Stimulated activated CD4-positive, alpha-beta T cell treated with anti-CD3 and anti-CD28 coated beads, Interleukin-4, amount 100 ng/mL, for 48 hours (primary cell): ENCODE measurements around the gene MSRB1.
"Not testable (repeated sequence)": the region's sequence is repeated elsewhere in the genome, so short reads cannot be mapped to it uniquely, and the experiment has no call there.

ENCODE experiments used
- DNase-seq, 2 donors: peaks; one replicate each; pipeline ENCODE4 v3.0.0-alpha.2; 2020; ENCODE audit warnings: low read depth in 2 of 2

MSRB1 gene

GRCh38 chr16:1938910-1939309 lies 4.1 kb downstream of the MSRB1 start:
- no peak for DNase-seq

- DNase-seq = no peak
Observed at GRCh38 chr16:1938316-1938715, 4.7 kb downstream of the MSRB1 start.

GRCh38 chr16:1936945-1937479 lies 6.0 kb downstream of the MSRB1 start:
- no peak for DNase-seq

GRCh38 chr16:1933097-1933661 lies 9.8 kb downstream of the MSRB1 start:
- no peak for DNase-seq

- no peak for DNase-seq
Observed at GRCh38 chr16:1932050-1933028, 10.7 kb downstream of the MSRB1 start.

GRCh38 chr16:1930338-1930720 lies 12.7 kb downstream of the MSRB1 start:
- no peak for DNase-seq

GRCh38 chr16:1929578-1930337 lies 13.2 kb downstream of the MSRB1 start:
- peak; percentile 88 to 96 for DNase-seq

- no peak for DNase-seq
Observed at GRCh38 chr16:1929105-1929504, 13.9 kb downstream of the MSRB1 start.

GRCh38 chr16:1926271-1926670 lies 16.7 kb downstream of the MSRB1 start:
- DNase-seq = no peak

GRCh38 chr16:1924095-1924494 lies 18.9 kb downstream of the MSRB1 start:
- DNase-seq = no peak

- DNase-seq = no peak
Observed at GRCh38 chr16:1923299-1924034, 19.5 kb downstream of the MSRB1 start.

GRCh38 chr16:1922357-1922756 lies 20.6 kb downstream of the MSRB1 start:
- no peak for DNase-seq

GRCh38 chr16:1920727-1921171 lies 22.2 kb downstream of the MSRB1 start:
- peak in 1 of 2 donors; percentile 15 for DNase-seq

- not testable (repeated sequence) for DNase-seq
Observed at GRCh38 chr16:1920122-1920521, 22.9 kb downstream of the MSRB1 start.

- DNase-seq = no peak
Observed at GRCh38 chr16:1919327-1919998, 23.5 kb downstream of the MSRB1 start.

GRCh38 chr16:1918351-1919326 lies 24.4 kb downstream of the MSRB1 start, which contains the start of gene HS3ST6:
Gene HS3ST6, minus strand, starts transcription at chr16:1918415. Its CDS starts 92 bp downstream, at chr16:1918323.
- no peak for DNase-seq

- no peak for DNase-seq
Observed at GRCh38 chr16:1917665-1918350, 25.2 kb downstream of the MSRB1 start.

GRCh38 chr16:1917056-1917664 lies 25.8 kb downstream of the MSRB1 start:
- no peak for DNase-seq

GRCh38 chr16:1916640-1916990 lies 26.4 kb downstream of the MSRB1 start:
- DNase-seq = no peak
